Suprapubic skin (tissue), 4 donors: Measurements from ENCODE around the gene IL4.

Source experiments
- EP300 ChIP-seq: sonication (generic); formaldehyde crosslinking; IDR thresholded peaks from one replicate; pipeline ENCODE4 v1.6.1; 2017; ENCODE audit warnings: antibody characterized with exemption
- POLR2A ChIP-seq, 2 donors: fragments of 450-650 bp; IDR thresholded peaks; one replicate each; pipeline ENCODE4 v1.6.1; 2017; ENCODE audit warnings: antibody characterized with exemption in 2 of 2, mild to moderate bottlenecking in 2 of 2, moderate library complexity in 2 of 2
- POLR2AphosphoS5 ChIP-seq, 3 donors: sonication (generic); formaldehyde crosslinking; IDR thresholded peaks; one replicate each; pipeline ENCODE4 v1.6.1; 2017; ENCODE audit warnings: antibody characterized with exemption in 3 of 3
- TF ChIP-seq, protein P1 (sequence below), 2 donors: fragments of 200-600 bp in 1 of 2; fragments of 450-650 bp in 1 of 2; sonication (generic) in 1 of 2; IDR thresholded peaks; one replicate each; pipeline ENCODE4 v1.5.1; 2016 to 2019; ENCODE audit warnings: antibody characterized with exemption in 2 of 2, mild to moderate bottlenecking in 1 of 2, moderate library complexity in 1 of 2

DNA sequence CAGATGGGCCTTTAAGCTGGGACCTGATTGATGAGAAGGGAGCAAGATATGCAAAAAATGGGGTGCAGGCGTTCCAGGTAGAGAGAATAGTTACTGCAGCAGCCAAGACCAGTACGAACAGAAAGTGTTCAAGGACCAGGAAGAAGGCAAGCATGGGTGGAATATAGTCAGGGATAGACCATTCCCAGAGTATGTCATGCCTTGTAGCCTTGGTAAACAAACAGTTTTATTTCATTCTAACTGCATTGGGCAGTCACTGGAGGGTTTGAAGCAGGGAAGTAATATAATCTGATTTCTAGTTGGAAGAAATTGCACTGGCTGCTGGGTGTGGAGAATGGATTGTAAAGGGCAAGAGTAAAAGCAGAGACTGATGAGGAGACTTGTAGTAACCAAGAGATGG is 46.3 kb upstream of the IL4 start:
- TF ChIP-seq, protein P1, sequence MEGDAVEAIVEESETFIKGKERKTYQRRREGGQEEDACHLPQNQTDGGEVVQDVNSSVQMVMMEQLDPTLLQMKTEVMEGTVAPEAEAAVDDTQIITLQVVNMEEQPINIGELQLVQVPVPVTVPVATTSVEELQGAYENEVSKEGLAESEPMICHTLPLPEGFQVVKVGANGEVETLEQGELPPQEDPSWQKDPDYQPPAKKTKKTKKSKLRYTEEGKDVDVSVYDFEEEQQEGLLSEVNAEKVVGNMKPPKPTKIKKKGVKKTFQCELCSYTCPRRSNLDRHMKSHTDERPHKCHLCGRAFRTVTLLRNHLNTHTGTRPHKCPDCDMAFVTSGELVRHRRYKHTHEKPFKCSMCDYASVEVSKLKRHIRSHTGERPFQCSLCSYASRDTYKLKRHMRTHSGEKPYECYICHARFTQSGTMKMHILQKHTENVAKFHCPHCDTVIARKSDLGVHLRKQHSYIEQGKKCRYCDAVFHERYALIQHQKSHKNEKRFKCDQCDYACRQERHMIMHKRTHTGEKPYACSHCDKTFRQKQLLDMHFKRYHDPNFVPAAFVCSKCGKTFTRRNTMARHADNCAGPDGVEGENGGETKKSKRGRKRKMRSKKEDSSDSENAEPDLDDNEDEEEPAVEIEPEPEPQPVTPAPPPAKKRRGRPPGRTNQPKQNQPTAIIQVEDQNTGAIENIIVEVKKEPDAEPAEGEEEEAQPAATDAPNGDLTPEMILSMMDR (IDR thresholded peaks at IDR 0.05): no peak
- no peak for TF ChIP-seq POLR2A (IDR thresholded peaks at IDR 0.05)
- no peak for TF ChIP-seq POLR2AphosphoS5 (IDR thresholded peaks at IDR 0.05)
- TF ChIP-seq EP300: no peak
